Omental fat pad (tissue), 4 donors: ENCODE results near the gene LGI4. TPM values are rescaled to one million over a fixed set of nuclear protein-coding genes. Genes with fewer than 3 reads are reported as not detected.

Source experiments
- ATAC-seq: fragments of 150-250 bp; one replicate; pipeline ENCODE4 v1.9.1; 2016; ENCODE audit warnings: mild to moderate bottlenecking, moderate library complexity; ENCODE audit not compliant: low FRiP score
- DNase-seq: peaks from one replicate; pipeline ENCODE4 v3.0.0-alpha.2; 2019; ENCODE audit warnings: low spot score
- total RNA-seq, 4 donors: library from RNA; depleted of rRNA; stranded (reverse); fragments of >200 nt; gene quantifications; one replicate each; pipeline ENCODE4 v1.1.0, GENCODE V29; 2016
- TF ChIP-seq, protein P1 (sequence below), 3 donors: fragments of 450-650 bp; IDR thresholded peaks; one replicate each; pipeline ENCODE4 v1.5.1; 2016 to 2017; ENCODE audit warnings: antibody characterized with exemption in 3 of 3, mild to moderate bottlenecking in 3 of 3, moderate library complexity in 2 of 3

Gene LGI4
- total RNA-seq, 4 donors from 2014 or later: 6.2 to 31.1 (median 8.3) TPM

GRCh38 chr19:35126624-35126959 lies 8.3 kb downstream of the LGI4 start:
- DNase-seq: no peak
- ATAC-seq: no peak
- TF ChIP-seq, protein P1, sequence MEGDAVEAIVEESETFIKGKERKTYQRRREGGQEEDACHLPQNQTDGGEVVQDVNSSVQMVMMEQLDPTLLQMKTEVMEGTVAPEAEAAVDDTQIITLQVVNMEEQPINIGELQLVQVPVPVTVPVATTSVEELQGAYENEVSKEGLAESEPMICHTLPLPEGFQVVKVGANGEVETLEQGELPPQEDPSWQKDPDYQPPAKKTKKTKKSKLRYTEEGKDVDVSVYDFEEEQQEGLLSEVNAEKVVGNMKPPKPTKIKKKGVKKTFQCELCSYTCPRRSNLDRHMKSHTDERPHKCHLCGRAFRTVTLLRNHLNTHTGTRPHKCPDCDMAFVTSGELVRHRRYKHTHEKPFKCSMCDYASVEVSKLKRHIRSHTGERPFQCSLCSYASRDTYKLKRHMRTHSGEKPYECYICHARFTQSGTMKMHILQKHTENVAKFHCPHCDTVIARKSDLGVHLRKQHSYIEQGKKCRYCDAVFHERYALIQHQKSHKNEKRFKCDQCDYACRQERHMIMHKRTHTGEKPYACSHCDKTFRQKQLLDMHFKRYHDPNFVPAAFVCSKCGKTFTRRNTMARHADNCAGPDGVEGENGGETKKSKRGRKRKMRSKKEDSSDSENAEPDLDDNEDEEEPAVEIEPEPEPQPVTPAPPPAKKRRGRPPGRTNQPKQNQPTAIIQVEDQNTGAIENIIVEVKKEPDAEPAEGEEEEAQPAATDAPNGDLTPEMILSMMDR (IDR thresholded peaks at IDR 0.05): no peak

DNA sequence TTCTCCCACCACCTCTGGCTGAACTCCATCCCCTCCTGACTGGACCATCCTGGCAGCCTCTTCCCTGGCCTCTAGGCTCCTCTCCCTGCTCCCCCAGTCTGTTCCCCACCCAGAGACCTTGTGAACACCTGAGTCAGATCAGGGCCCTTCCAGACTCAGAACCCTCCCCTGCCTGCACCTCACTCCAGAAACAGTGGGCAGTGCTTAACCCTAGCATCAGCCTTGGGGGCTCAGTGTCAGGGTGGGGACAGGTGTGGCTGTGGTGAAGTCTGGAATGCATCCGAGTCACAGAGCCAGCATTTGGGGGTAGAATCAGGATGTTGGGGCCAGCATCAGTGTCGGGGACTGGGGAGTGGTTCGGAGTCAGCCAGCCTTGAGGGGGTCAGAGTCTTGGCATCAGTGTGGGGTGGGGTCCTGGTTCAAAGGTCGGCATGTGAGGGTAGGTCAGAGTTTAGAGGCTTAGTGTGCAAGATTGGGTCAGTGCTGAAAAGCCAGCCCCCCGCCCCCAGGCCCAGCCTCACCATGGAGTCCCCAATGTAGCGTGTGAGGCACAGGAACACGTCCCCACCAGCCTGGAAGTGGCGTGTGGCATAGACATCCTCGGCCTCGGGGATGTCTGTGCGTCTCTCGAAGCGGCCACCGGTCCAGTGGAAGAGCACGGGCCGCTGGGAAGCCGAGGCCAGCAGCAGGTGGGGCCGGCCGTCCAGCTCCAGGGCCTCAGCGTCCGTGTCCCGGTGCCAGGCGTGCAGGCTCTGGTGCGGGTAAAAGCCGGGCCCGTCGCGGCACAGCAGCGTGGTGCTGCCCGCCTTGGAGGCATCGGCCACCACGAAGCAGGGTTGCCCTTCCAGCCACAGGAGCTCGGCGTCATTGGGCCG lies 8.9 kb downstream of the LGI4 start:
- ATAC-seq: no peak
- TF ChIP-seq, protein P1 (IDR thresholded peaks at IDR 0.05): no peak
- DNase-seq: no peak

GRCh38 chr19:35125270-35125717 lies 9.6 kb downstream of the LGI4 start:
- ATAC-seq: no peak
- TF ChIP-seq, protein P1 (IDR thresholded peaks at IDR 0.05): no peak

GRCh38 chr19:35124098-35125060 lies 10.5 kb downstream of the LGI4 start:
- TF ChIP-seq, protein P1 (IDR thresholded peaks at IDR 0.05): no peak
- ATAC-seq (peak; percentile 89), DNase-seq (peak; percentile 87)

More at GRCh38 chr19:35125270-35125717, 9.6 kb downstream of the LGI4 start:
- DNase-seq: no peak

GRCh38 chr19:35123573-35123972 lies 11.3 kb downstream of the LGI4 start:
- TF ChIP-seq, protein P1 (IDR thresholded peaks at IDR 0.05): no peak
- ATAC-seq: no peak
- DNase-seq: no peak

DNA sequence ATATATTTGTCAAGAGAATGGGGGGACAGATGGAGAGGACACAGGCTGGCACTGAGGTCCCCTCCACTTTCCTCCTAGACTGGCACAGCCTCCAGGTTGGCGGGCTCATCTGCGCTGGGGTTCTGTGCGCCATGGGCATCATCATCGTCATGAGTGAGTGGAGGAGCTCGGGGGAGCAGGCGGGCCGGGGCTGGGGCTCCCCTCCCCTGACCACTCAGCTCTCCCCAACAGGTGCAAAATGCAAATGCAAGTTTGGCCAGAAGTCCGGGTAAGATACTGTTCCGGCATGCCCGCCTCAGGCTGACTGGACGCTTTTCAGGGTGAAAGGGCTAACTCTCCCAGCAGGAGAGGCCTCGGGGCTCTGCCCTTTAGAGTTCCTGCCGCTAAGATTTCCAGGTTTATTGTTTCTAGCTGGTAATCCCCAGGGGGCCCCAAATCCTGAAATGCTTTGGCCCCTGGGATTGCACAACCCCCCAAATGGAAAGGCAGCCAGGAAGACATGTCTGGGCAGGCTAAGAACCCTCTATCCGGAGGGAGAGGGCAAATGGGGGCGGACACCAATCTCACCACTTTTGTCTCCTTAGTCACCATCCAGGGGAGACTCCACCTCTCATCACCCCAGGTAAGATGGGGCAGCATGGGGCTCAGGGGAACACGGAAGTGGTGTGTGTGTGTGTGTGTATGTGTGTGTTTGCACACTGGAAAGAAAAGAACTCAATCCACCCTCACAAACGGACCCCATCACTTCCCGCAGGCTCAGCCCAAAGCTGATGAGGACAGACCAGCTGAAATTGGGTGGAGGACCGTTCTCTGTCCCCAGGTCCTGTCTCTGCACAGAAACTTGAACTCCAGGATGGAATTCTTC lies 11.9 kb downstream of the LGI4 start:
- ATAC-seq: no peak
- TF ChIP-seq, protein P1 (IDR thresholded peaks at IDR 0.05): no peak
- DNase-seq: no peak
